G401.6 (cell line): ENCODE data around the gene C1QTNF6.

Experiments
- FAIRE-seq: peaks from 2 replicates; lab custom pipeline; 2012; peaks lifted over from hg19 to GRCh38; lab: Jason Lieb, UNC

C1QTNF6 gene

GRCh38 chr22:37162221-37163095 is 25.6 kb downstream of the C1QTNF6 start:
- FAIRE-seq, result no peak

GRCh38 chr22:37161443-37161842 is 26.6 kb downstream of the C1QTNF6 start:
- no peak for FAIRE-seq

GRCh38 chr22:37160027-37160426 is 28.0 kb downstream of the C1QTNF6 start:
- FAIRE-seq, result no peak

GRCh38 chr22:37158963-37159290 is 29.1 kb downstream of the C1QTNF6 start:
- FAIRE-seq, result no peak

- no peak for FAIRE-seq
Measured at GRCh38 chr22:37157516-37158285, 30.3 kb downstream of the C1QTNF6 start.

- FAIRE-seq, result no peak
Measured at GRCh38 chr22:37156686-37157435, 31.2 kb downstream of the C1QTNF6 start.

GRCh38 chr22:37155971-37156370 is 32.1 kb downstream of the C1QTNF6 start:
- no peak for FAIRE-seq

- FAIRE-seq, result no peak
Measured at GRCh38 chr22:37154925-37155712, 32.9 kb downstream of the C1QTNF6 start.

GRCh38 chr22:37153901-37154300 is 34.1 kb downstream of the C1QTNF6 start:
- FAIRE-seq, result no peak

GRCh38 chr22:37151401-37151800 is 36.6 kb downstream of the C1QTNF6 start:
- FAIRE-seq, result no peak

GRCh38 chr22:37150701-37151100 is 37.3 kb downstream of the C1QTNF6 start:
- FAIRE-seq, result no peak

GRCh38 chr22:37148742-37149665 is 39.0 kb downstream of the C1QTNF6 start:
- FAIRE-seq, result no peak

GRCh38 chr22:37148031-37148651 is 39.9 kb downstream of the C1QTNF6 start:
- FAIRE-seq, result no peak

GRCh38 chr22:37147186-37147990 is 40.7 kb downstream of the C1QTNF6 start:
- FAIRE-seq, result no peak

- no peak for FAIRE-seq
Measured at GRCh38 chr22:37146507-37147180, 41.4 kb downstream of the C1QTNF6 start.

GRCh38 chr22:37146051-37146385 is 42.0 kb downstream of the C1QTNF6 start:
- no peak for FAIRE-seq

GRCh38 chr22:37145180-37146050 is 42.6 kb downstream of the C1QTNF6 start:
- no peak for FAIRE-seq

- no peak for FAIRE-seq
Measured at GRCh38 chr22:37144180-37144554, 43.9 kb downstream of the C1QTNF6 start.
